ENCODE results near the gene ADCYAP1R1. TPM values are rescaled to one million over a fixed set of nuclear protein-coding genes. Genes with fewer than 3 reads are reported as not detected.
A peak's percentile ranks its signal among the peaks of the same experiment; 100 is the strongest.

ADCYAP1R1 gene
- total RNA-seq, 2 donors from 2014 or later = 0.86 to 3.1 TPM

DNA sequence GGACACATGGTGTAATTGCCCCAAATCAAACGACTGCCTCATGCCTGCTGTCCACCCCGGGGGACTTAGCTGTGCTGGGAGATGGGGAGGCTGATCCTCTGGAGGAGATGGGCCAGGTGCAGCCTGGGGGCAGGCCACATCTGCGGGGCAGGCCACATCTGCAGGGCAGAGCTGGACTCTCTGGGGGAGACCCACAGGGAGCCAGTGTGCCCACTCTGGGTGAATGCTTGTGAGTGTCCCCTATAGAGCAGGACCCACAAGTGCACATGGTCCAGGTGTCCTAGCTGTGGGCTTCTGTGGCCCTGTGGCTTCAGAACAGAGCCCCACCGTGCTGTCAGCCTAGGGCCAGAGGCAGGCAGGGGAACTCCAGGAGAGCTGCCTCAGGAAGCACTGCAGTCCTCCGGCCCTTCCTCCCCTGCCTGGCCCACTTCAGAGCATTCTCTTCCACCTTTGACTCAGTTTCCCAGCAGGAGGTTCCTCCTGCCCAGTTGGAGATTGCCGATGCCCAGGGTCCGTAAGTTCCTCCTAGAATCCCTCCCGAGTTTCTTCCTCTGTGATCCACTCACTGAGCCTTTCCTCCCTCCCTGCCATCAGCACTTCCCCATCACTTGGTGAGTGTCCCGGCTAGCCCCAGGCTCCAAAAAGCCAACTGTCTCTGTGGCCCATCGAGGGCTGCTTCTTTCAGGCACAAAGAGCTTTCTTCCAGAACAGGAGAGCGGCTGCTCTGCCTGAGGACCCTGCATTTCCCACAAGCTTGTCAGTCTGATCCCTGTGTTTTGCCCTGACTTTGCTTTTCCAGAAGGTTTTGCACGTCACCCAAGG, 50.3 kb downstream of the ADCYAP1R1 start:
- Histone ChIP-seq H3K9me3 (no peaks in the 10 kb centered on the region), H3K4me3 (no peak overlapping the region), H3K27ac (no peak overlapping the region), H3K27me3 (no peaks in the 10 kb centered on the region), H3K36me3 (no peaks in the 10 kb centered on the region), H3K4me1 (no peaks in the 10 kb centered on the region)
- no peak for DNase-seq (ENCODE audit: low spot score)
- TF ChIP-seq, protein P1, sequence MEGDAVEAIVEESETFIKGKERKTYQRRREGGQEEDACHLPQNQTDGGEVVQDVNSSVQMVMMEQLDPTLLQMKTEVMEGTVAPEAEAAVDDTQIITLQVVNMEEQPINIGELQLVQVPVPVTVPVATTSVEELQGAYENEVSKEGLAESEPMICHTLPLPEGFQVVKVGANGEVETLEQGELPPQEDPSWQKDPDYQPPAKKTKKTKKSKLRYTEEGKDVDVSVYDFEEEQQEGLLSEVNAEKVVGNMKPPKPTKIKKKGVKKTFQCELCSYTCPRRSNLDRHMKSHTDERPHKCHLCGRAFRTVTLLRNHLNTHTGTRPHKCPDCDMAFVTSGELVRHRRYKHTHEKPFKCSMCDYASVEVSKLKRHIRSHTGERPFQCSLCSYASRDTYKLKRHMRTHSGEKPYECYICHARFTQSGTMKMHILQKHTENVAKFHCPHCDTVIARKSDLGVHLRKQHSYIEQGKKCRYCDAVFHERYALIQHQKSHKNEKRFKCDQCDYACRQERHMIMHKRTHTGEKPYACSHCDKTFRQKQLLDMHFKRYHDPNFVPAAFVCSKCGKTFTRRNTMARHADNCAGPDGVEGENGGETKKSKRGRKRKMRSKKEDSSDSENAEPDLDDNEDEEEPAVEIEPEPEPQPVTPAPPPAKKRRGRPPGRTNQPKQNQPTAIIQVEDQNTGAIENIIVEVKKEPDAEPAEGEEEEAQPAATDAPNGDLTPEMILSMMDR (IDR thresholded peaks at IDR 0.05) = no peak

DNA sequence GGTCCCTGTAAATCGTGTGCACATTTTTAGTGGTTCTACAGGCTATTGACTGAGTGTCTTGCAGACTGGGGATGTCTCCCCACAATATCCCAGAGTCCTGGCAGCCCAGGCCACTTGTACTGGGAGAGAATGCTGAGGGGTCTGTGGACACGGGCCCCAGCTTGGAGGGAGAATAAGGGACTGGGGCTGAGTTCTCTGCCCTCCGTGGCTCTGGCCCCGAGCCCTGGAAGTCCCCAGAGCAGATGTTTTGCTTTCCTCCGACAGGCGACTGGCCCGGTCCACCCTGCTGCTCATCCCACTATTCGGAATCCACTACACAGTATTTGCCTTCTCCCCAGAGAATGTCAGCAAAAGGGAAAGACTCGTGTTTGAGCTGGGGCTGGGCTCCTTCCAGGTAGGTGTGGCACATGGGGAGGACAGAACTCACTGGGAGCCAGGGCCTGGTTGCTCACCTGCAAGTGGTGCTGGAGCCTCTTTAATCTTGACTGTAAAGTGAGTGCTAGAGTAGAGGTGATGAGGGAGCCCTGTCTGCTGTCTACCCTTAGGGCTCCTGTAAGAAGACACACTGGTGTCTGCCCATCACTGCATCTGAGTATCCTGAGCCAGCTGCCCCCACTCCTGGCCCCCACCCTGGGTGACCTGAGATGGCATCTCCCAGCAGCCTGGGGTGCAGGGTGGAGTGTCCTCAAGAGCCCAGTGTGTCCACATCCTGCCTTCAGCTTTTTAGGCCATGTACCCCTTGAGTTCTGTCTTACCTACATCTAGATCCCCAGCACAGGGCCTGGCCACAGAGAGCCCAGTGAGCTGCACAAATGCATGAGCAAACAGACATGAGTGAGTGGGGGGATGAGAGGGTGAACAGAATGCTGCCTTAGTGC, 51.1 kb downstream of the ADCYAP1R1 start:
- no peaks in the 10 kb centered on the region for H3K9me3 ChIP-seq
- DNase-seq (ENCODE audit: low spot score) = no peak
- no peaks in the 10 kb centered on the region for H3K4me1 ChIP-seq
- TF ChIP-seq, protein P1 (IDR thresholded peaks at IDR 0.05) = no peak
- no peak overlapping the region for H3K27ac ChIP-seq
- no peaks in the 10 kb centered on the region for H3K36me3 ChIP-seq
- H3K4me3 ChIP-seq = no peak overlapping the region
- H3K27me3 ChIP-seq = no peaks in the 10 kb centered on the region

DNA sequence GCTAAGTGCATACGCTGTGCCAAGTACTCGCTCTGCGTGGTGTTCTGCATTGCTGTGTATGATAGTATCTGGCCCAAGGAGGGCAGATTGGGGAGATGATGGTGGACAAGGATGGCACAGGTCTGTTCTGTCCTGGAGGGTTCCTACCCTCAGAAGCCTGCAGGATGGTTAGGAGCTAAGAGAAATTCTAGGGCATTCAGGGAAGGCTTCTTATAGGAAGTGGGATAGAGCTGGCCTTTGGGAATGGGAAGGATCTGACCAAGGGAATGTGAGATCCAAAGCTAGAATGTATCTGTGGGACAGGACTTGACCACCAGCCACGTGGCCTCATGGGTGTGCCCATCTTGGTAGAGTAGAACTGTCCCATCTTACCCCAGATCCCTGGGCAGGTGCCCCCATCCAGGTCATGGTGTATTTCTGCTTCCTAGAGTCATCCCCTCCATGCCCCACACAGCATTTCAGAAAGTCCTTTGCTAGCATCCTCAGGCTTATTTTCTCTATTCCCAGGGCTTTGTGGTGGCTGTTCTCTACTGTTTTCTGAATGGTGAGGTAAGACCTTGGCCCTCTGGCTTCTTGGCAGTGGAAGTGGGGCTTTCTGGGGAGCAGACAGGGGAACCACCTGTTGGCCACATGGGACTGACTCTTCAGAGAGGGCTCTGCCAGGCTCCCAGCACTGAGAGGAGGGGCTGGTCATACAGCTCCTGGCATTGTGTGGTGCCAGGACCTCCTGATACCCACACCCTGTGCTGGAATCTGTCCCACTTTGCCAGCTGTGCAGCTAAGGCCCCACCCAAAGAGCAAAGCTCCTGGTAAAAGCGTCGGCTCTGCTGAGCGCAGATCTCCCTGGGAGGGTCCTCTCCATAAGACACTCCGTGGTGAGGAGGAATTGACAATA, 52.5 kb downstream of the ADCYAP1R1 start:
- no peaks in the 10 kb centered on the region for H3K36me3 ChIP-seq
- DNase-seq (ENCODE audit: low spot score) = no peak
- H3K27ac ChIP-seq = no peak overlapping the region
- H3K4me1 ChIP-seq = no peaks in the 10 kb centered on the region
- H3K9me3 ChIP-seq = no peaks in the 10 kb centered on the region
- no peak overlapping the region for H3K4me3 ChIP-seq
- H3K27me3 ChIP-seq = no peaks in the 10 kb centered on the region
- TF ChIP-seq, protein P1 (IDR thresholded peaks at IDR 0.05) = no peak

DNA sequence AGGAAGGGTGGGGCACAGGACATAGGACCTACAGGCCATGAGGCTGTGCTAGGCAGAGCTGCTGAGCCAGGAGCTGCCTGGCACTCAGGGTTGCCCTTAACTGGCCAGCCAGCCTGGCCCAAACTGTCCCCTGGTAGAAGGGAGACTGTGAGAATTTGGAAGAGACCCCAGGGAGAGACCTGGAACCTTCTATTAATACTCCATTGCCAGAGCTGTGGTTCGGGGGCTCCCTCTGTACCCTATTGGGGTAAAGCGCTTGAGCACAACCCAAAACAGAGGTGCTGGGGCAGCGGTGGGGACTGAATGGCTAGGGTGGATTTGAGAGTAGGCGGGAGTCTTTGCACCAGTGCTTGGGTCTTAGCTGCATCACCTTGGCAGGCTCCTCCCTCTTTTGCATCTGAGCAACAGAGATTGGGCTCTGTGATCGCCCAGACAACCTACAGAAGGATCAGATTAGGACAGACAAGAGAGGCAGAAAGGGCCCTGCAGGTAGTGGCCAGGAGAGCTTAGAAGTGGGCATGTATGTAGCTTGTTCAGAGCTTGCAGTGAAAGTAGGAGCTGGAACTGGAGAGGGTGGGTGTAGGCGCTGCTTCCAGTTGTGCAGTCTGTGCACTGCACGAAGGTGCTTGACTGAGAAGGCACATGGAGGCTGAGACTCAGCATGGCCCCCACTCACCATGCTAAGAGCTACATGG, 53.3 kb downstream of the ADCYAP1R1 start:
- no peaks in the 10 kb centered on the region for H3K36me3 ChIP-seq
- H3K9me3 ChIP-seq = no peaks in the 10 kb centered on the region
- DNase-seq (ENCODE audit: low spot score) = peak; percentile 43
- TF ChIP-seq, protein P1 (IDR thresholded peaks at IDR 0.05) = no peak
- H3K4me3 ChIP-seq = no peak overlapping the region
- H3K4me1 ChIP-seq = no peaks in the 10 kb centered on the region
- no peaks in the 10 kb centered on the region for H3K27me3 ChIP-seq
- no peak overlapping the region for H3K27ac ChIP-seq

Data from right atrium auricular region (tissue), 2 donors.